ENCODE data around the gene MYO1C.
A peak's percentile ranks its signal among the peaks of the same experiment; 100 is the strongest.

Gene MYO1C

GRCh38 chr17:1480747-1481465, 11.6 kb downstream of the MYO1C start:
- peaks cover 38% of the 10 kb centered on the region for H3K36me3 ChIP-seq (ENCODE audit: insufficient read depth, low read depth, low read length)
- H3K27me3 ChIP-seq (ENCODE audit: insufficient read depth, low read length): no peaks in the 10 kb centered on the region; the same call in 1 of the 2 replicates
- H3K9me3 ChIP-seq (ENCODE audit: insufficient read depth, low read depth, low read length): no peaks in the 10 kb centered on the region

GRCh38 chr17:1478418-1478817, 14.1 kb downstream of the MYO1C start:
- no peak overlapping the region for H3K4me3 ChIP-seq (ENCODE audit: low read length)
- no peak overlapping the region for H3K27ac ChIP-seq (ENCODE audit: low read length)
- no peaks in the 10 kb centered on the region for H3K9me3 ChIP-seq (ENCODE audit: insufficient read depth, low read depth, low read length)
- H3K27me3 ChIP-seq (ENCODE audit: insufficient read depth, low read length): no peaks in the 10 kb centered on the region
- H3K36me3 ChIP-seq (ENCODE audit: insufficient read depth, low read depth, low read length): peaks cover 36% of the 10 kb centered on the region
- no peak overlapping the region for H3K9ac ChIP-seq (ENCODE audit: low read depth, low read length)
- no peaks in the 10 kb centered on the region for H3K4me1 ChIP-seq (ENCODE audit: insufficient read depth, low read length)

More at GRCh38 chr17:1480747-1481465, 11.6 kb downstream of the MYO1C start:
- H3K4me3 ChIP-seq (ENCODE audit: low read length): no peak overlapping the region
- 0 out of 2 replicates have a peak, but pooled peaks cover 5% of the 10 kb centered on the region for H3K4me1 ChIP-seq (ENCODE audit: insufficient read depth, low read length)
- H3K9ac ChIP-seq (ENCODE audit: low read depth, low read length): no peak overlapping the region
- no peak overlapping the region for H3K27ac ChIP-seq (ENCODE audit: low read length)

GRCh38 chr17:1475321-1475854, 17.1 kb downstream of the MYO1C start:
- no peak overlapping the region for H3K27ac ChIP-seq (ENCODE audit: low read length)
- H3K4me3 ChIP-seq (ENCODE audit: low read length): no peak overlapping the region
- no peaks in the 10 kb centered on the region for H3K4me1 ChIP-seq (ENCODE audit: insufficient read depth, low read length)
- no peak overlapping the region for H3K9ac ChIP-seq (ENCODE audit: low read depth, low read length)
- peaks cover 22% of the 10 kb centered on the region for H3K36me3 ChIP-seq (ENCODE audit: insufficient read depth, low read depth, low read length)
- no peaks in the 10 kb centered on the region for H3K27me3 ChIP-seq (ENCODE audit: insufficient read depth, low read length)
- H3K9me3 ChIP-seq (ENCODE audit: insufficient read depth, low read depth, low read length): no peaks in the 10 kb centered on the region

GRCh38 chr17:1474402-1475189, 17.9 kb downstream of the MYO1C start:
- no peaks in the 10 kb centered on the region for H3K4me1 ChIP-seq (ENCODE audit: insufficient read depth, low read length)
- H3K9me3 ChIP-seq (ENCODE audit: insufficient read depth, low read depth, low read length): no peaks in the 10 kb centered on the region
- H3K4me3 ChIP-seq (ENCODE audit: low read length): no peak overlapping the region
- peaks cover 21% of the 10 kb centered on the region for H3K36me3 ChIP-seq (ENCODE audit: insufficient read depth, low read depth, low read length)
- no peak overlapping the region for H3K9ac ChIP-seq (ENCODE audit: low read depth, low read length)
- H3K27me3 ChIP-seq (ENCODE audit: insufficient read depth, low read length): no peaks in the 10 kb centered on the region
- no peak overlapping the region for H3K27ac ChIP-seq (ENCODE audit: low read length)

- Histone ChIP-seq H3K4me1 (ENCODE audit: insufficient read depth, low read length) (no peaks in the 10 kb centered on the region), H3K36me3 (ENCODE audit: insufficient read depth, low read depth, low read length) (peaks cover 28% of the 10 kb centered on the region), H3K27ac (ENCODE audit: low read length) (no peak overlapping the region), H3K9ac (ENCODE audit: low read depth, low read length) (no peak overlapping the region), H3K4me3 (ENCODE audit: low read length) (no peak overlapping the region), H3K27me3 (ENCODE audit: insufficient read depth, low read length) (no peaks in the 10 kb centered on the region), H3K9me3 (ENCODE audit: insufficient read depth, low read depth, low read length) (no peaks in the 10 kb centered on the region)
Measured at GRCh38 chr17:1473841-1474240, 18.6 kb downstream of the MYO1C start.

- Histone ChIP-seq H3K9ac (ENCODE audit: low read depth, low read length) (no peak overlapping the region), H3K36me3 (ENCODE audit: insufficient read depth, low read depth, low read length) (peaks cover 29% of the 10 kb centered on the region)
Measured at GRCh38 chr17:1473170-1473569, 19.3 kb downstream of the MYO1C start.

GRCh38 chr17:1471911-1472821, 20.3 kb downstream of the MYO1C start:
- H3K27ac ChIP-seq (ENCODE audit: low read length): no peak overlapping the region
- H3K4me3 ChIP-seq (ENCODE audit: low read length): peak overlapping the region; percentile 50; the same call in 1 of the 2 replicates
- H3K4me1 ChIP-seq (ENCODE audit: insufficient read depth, low read length): no peaks in the 10 kb centered on the region
- H3K9me3 ChIP-seq (ENCODE audit: insufficient read depth, low read depth, low read length): no peaks in the 10 kb centered on the region
- no peak overlapping the region for H3K9ac ChIP-seq (ENCODE audit: low read depth, low read length)
- H3K27me3 ChIP-seq (ENCODE audit: insufficient read depth, low read length): no peaks in the 10 kb centered on the region
- peaks cover 23% of the 10 kb centered on the region for H3K36me3 ChIP-seq (ENCODE audit: insufficient read depth, low read depth, low read length)

More at GRCh38 chr17:1473170-1473569, 19.3 kb downstream of the MYO1C start:
- no peaks in the 10 kb centered on the region for H3K9me3 ChIP-seq (ENCODE audit: insufficient read depth, low read depth, low read length)
- H3K27ac ChIP-seq (ENCODE audit: low read length): no peak overlapping the region
- H3K4me3 ChIP-seq (ENCODE audit: low read length): no peak overlapping the region
- H3K27me3 ChIP-seq (ENCODE audit: insufficient read depth, low read length): no peaks in the 10 kb centered on the region
- no peaks in the 10 kb centered on the region for H3K4me1 ChIP-seq (ENCODE audit: insufficient read depth, low read length)

- no peaks in the 10 kb centered on the region for H3K27me3 ChIP-seq (ENCODE audit: insufficient read depth, low read length)
- no peak overlapping the region for H3K27ac ChIP-seq (ENCODE audit: low read length)
- peaks cover 22% of the 10 kb centered on the region for H3K36me3 ChIP-seq (ENCODE audit: insufficient read depth, low read depth, low read length)
- no peaks in the 10 kb centered on the region for H3K4me1 ChIP-seq (ENCODE audit: insufficient read depth, low read length)
- no peak overlapping the region for H3K9ac ChIP-seq (ENCODE audit: low read depth, low read length)
- H3K4me3 ChIP-seq (ENCODE audit: low read length): no peak overlapping the region; the same call in 1 of the 2 replicates
- no peaks in the 10 kb centered on the region for H3K9me3 ChIP-seq (ENCODE audit: insufficient read depth, low read depth, low read length)
Measured at GRCh38 chr17:1471490-1471889, 21.0 kb downstream of the MYO1C start.

- Histone ChIP-seq H3K4me3 (ENCODE audit: low read length) (no peak overlapping the region), H3K9ac (ENCODE audit: low read depth, low read length) (no peak overlapping the region), H3K27me3 (ENCODE audit: insufficient read depth, low read length) (no peaks in the 10 kb centered on the region), H3K36me3 (ENCODE audit: insufficient read depth, low read depth, low read length) (peaks cover 22% of the 10 kb centered on the region), H3K27ac (ENCODE audit: low read length) (no peak overlapping the region), H3K4me1 (ENCODE audit: insufficient read depth, low read length) (no peaks in the 10 kb centered on the region), H3K9me3 (ENCODE audit: insufficient read depth, low read depth, low read length) (no peaks in the 10 kb centered on the region)
Measured at GRCh38 chr17:1470755-1471462, 21.6 kb downstream of the MYO1C start.

GRCh38 chr17:1470071-1470754, 22.3 kb downstream of the MYO1C start:
- peaks cover 22% of the 10 kb centered on the region for H3K36me3 ChIP-seq (ENCODE audit: insufficient read depth, low read depth, low read length)
- H3K4me1 ChIP-seq (ENCODE audit: insufficient read depth, low read length): no peaks in the 10 kb centered on the region
- H3K4me3 ChIP-seq (ENCODE audit: low read length): no peak overlapping the region
- H3K27me3 ChIP-seq (ENCODE audit: insufficient read depth, low read length): no peaks in the 10 kb centered on the region
- H3K9ac ChIP-seq (ENCODE audit: low read depth, low read length): no peak overlapping the region
- no peaks in the 10 kb centered on the region for H3K9me3 ChIP-seq (ENCODE audit: insufficient read depth, low read depth, low read length)
- no peak overlapping the region for H3K27ac ChIP-seq (ENCODE audit: low read length)

Measured in iPS-20b (cell line).